Activated naive CD8-positive, alpha-beta T cell treated with anti-CD3 and anti-CD28 coated beads for 36 hours (primary cell): ENCODE results near the gene JAKMIP1. TPM values are rescaled to one million over a fixed set of nuclear protein-coding genes. Genes with fewer than 3 reads are reported as not detected.
"Not testable (repeated sequence)": the region's sequence is repeated elsewhere in the genome, so short reads cannot be mapped to it uniquely, and the experiment has no call there.

Experiments used
- DNase-seq: peaks from one replicate; pipeline ENCODE4 v3.0.0; 2021
- H3K27ac Mint-ChIP-seq: one replicate; pipeline ENCODE4 v1.8.0; 2022; ENCODE audit warnings: mild to moderate bottlenecking, moderate library complexity, mixed read lengths
- H3K27me3 Mint-ChIP-seq: one replicate; pipeline ENCODE4 v1.8.0; 2022; ENCODE audit warnings: mild to moderate bottlenecking, mixed read lengths
- H3K36me3 Mint-ChIP-seq: one replicate; pipeline ENCODE4 v1.8.0; 2021; ENCODE audit warnings: mild to moderate bottlenecking, mixed read lengths
- H3K4me1 Mint-ChIP-seq: one replicate; pipeline ENCODE4 v1.8.0; 2021; ENCODE audit warnings: mixed read lengths
- H3K4me3 Mint-ChIP-seq: one replicate; pipeline ENCODE4 v1.8.0; 2022; ENCODE audit warnings: mild to moderate bottlenecking, moderate library complexity, mixed read lengths
- H3K9me3 Mint-ChIP-seq: one replicate; pipeline ENCODE4 v1.8.0; 2022; ENCODE audit warnings: mixed read lengths
- total RNA-seq, 2 experiments: library from RNA; stranded (reverse); gene quantifications; one replicate each; pipeline ENCODE4 v1.2.3, GENCODE V29; 2021

The JAKMIP1 gene
- total RNA-seq, 2 experiments from 2014 or later: 1.0 to 1.6 TPM

GRCh38 chr4:6160536-6160935 lies 39.8 kb downstream of the JAKMIP1 start:
- no peak overlapping the region for H3K27ac Mint-ChIP-seq
- H3K9me3 Mint-ChIP-seq: no peaks in the 10 kb centered on the region
- no peak for DNase-seq
- H3K4me3 Mint-ChIP-seq: no peak overlapping the region
- H3K27me3 Mint-ChIP-seq: peaks cover 4% of the 10 kb centered on the region
- H3K36me3 Mint-ChIP-seq: no peaks in the 10 kb centered on the region
- no peaks in the 10 kb centered on the region for H3K4me1 Mint-ChIP-seq

- Mint-ChIP-seq H3K27me3 (peaks cover 4% of the 10 kb centered on the region), H3K4me3 (no peak overlapping the region), H3K27ac (no peak overlapping the region), H3K9me3 (no peaks in the 10 kb centered on the region), H3K4me1 (no peaks in the 10 kb centered on the region), H3K36me3 (no peaks in the 10 kb centered on the region)
- no peak for DNase-seq
These were observed 42.4 kb downstream of the JAKMIP1 start for GRCh38 chr4:6157926-6158325.

DNA sequence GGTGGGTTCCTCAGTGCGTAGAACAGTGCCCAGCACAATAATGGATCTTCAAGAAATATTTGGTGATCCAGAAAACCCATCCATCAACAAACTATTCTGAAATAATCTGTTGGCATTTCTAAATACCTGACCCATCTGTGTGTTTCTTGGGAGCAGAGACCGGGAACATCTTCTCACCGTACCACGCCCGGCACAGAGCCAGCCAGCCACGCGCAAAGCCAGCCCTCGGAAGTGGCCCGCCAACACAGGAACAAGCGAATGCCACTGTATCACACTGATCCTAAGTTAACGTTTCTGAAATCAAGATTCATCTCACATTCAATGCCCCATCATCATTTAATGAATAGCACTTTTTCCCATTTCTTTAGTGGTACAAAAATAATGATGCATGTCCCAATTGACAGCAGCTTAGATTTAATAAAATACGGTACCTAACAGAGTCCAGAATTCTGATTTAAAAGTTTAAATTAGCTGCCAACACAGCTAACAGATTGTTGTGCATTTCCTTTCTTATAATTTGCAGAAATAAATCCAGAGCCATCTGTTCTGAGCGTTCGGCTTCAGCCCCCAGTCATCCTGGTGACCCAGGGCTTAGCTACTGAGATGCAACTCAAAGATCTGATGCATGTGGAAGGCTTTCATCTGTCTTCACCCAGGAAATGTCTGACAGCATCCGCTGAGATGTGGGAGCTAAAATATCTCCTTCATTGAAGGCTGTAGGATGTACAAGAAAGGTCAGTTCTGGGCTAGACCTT lies 44.2 kb downstream of the JAKMIP1 start:
- Mint-ChIP-seq H3K4me3 (no peak overlapping the region), H3K9me3 (no peaks in the 10 kb centered on the region), H3K4me1 (no peaks in the 10 kb centered on the region), H3K27me3 (peaks cover 4% of the 10 kb centered on the region), H3K36me3 (no peaks in the 10 kb centered on the region), H3K27ac (no peak overlapping the region)
- no peak for DNase-seq

DNA sequence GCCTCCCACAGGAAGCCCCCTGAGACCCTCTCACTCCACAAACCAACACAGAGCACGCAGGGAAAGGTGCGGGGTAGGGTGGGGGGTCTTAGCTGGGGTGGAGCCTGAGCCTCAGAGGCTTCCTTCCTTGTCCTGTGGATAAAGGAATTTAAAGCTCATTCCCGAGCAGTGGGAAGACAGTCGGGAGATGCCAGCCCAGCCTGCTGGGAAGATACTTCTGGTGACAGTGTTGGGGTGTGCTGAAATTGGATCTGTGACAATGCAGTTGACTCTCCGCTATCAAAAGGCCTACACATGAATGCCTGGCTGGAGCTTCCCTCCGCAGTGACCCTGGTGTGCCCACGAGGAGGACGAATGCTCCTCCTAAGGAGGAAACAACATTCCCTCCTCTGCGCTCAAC lies 45.5 kb downstream of the JAKMIP1 start:
- H3K4me1 Mint-ChIP-seq: no peaks in the 10 kb centered on the region
- peaks cover 4% of the 10 kb centered on the region for H3K27me3 Mint-ChIP-seq
- H3K36me3 Mint-ChIP-seq: no peaks in the 10 kb centered on the region
- DNase-seq: no peak
- H3K9me3 Mint-ChIP-seq: no peaks in the 10 kb centered on the region
- H3K27ac Mint-ChIP-seq: no peak overlapping the region
- H3K4me3 Mint-ChIP-seq: no peak overlapping the region

DNA sequence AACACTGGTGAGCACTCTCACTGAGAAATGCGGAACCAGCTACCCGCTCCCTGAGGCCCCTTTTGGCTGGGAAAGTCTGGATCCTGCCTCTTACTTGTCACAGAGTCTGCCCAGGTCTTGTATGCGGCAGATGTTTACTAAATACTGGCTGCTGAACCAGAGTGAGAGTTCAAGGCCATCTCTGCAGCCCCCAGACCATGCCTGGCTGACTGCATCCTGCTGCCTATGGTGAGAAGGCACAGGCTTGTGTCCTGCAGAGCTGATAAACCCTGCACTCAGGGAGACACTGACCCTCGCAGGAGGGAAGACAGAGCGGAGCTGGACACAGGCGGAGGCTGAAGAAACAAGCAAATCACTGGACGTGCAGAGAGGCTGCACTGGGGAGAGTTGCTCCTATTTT lies 46.5 kb downstream of the JAKMIP1 start:
- Mint-ChIP-seq H3K4me1 (no peaks in the 10 kb centered on the region), H3K36me3 (no peaks in the 10 kb centered on the region), H3K27ac (no peak overlapping the region), H3K27me3 (peaks cover 4% of the 10 kb centered on the region), H3K4me3 (no peak overlapping the region), H3K9me3 (no peaks in the 10 kb centered on the region)
- no peak for DNase-seq

GRCh38 chr4:6152869-6153705 lies 47.3 kb downstream of the JAKMIP1 start:
- H3K4me1 Mint-ChIP-seq: no peaks in the 10 kb centered on the region
- no peak for DNase-seq

GRCh38 chr4:6150046-6150735 lies 50.2 kb downstream of the JAKMIP1 start:
- Mint-ChIP-seq H3K27me3 (no peaks in the 10 kb centered on the region), H3K36me3 (no peaks in the 10 kb centered on the region), H3K27ac (no peak overlapping the region), H3K4me3 (no peak overlapping the region), H3K4me1 (no peaks in the 10 kb centered on the region), H3K9me3 (no peaks in the 10 kb centered on the region)
- DNase-seq: no peak

More at GRCh38 chr4:6152869-6153705, 47.3 kb downstream of the JAKMIP1 start:
- Mint-ChIP-seq H3K36me3 (no peaks in the 10 kb centered on the region), H3K27ac (no peak overlapping the region), H3K9me3 (no peaks in the 10 kb centered on the region), H3K27me3 (peaks cover 4% of the 10 kb centered on the region), H3K4me3 (no peak overlapping the region)

DNA sequence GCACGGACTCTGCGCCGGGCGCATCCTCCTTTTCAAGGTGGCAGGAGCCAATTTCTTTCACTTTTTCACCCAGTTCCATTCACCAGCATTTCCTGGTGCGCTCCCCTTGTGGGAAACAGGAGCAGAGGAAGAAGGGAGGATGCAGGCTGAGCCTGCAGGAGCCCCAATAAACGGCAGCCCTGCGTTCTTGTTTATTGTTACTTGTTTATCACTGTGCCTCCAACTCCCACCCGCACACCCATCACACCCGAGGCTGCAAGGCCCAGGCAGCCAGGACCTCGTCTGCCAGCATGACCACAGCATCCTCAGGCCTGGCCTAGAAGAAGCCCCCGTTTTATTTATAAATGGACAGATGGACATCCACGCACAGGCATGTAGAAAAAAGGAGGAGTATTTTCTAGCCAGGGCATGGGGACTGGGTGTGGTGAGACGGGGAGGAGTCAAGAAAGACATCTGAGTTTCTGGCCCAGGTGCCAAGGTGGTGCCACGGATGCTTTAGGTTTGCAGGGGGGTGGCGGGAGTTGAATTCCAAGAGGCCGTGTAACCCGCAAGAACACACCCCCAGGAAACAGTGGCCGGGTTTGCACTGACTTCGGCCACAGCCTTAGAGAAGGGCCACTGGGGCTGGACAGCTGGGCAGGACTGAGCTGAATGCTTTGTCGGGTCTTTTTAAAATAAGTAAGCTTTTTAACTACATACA lies 51.7 kb downstream of the JAKMIP1 start:
- H3K36me3 Mint-ChIP-seq: no peaks in the 10 kb centered on the region
- no peaks in the 10 kb centered on the region for H3K27me3 Mint-ChIP-seq
- DNase-seq: no peak
- H3K9me3 Mint-ChIP-seq: peaks cover 5% of the 10 kb centered on the region
- H3K4me1 Mint-ChIP-seq: no peaks in the 10 kb centered on the region
- H3K4me3 Mint-ChIP-seq: no peak overlapping the region
- no peak overlapping the region for H3K27ac Mint-ChIP-seq

GRCh38 chr4:6147441-6147840 lies 52.9 kb downstream of the JAKMIP1 start:
- Mint-ChIP-seq H3K36me3 (no peaks in the 10 kb centered on the region), H3K27me3 (no peaks in the 10 kb centered on the region), H3K4me3 (no peak overlapping the region), H3K27ac (no peak overlapping the region), H3K9me3 (peaks cover 5% of the 10 kb centered on the region), H3K4me1 (no peaks in the 10 kb centered on the region)
- no peak for DNase-seq

GRCh38 chr4:6143603-6144181 lies 56.7 kb downstream of the JAKMIP1 start:
- peaks cover 5% of the 10 kb centered on the region for H3K9me3 Mint-ChIP-seq
- DNase-seq: no peak
- H3K36me3 Mint-ChIP-seq: no peaks in the 10 kb centered on the region
- no peak overlapping the region for H3K27ac Mint-ChIP-seq
- H3K27me3 Mint-ChIP-seq: peaks cover 4% of the 10 kb centered on the region
- H3K4me1 Mint-ChIP-seq: no peaks in the 10 kb centered on the region
- H3K4me3 Mint-ChIP-seq: no peak overlapping the region

- DNase-seq: no peak
- Mint-ChIP-seq H3K27ac (no peak overlapping the region), H3K27me3 (peaks cover 4% of the 10 kb centered on the region), H3K4me3 (no peak overlapping the region), H3K36me3 (no peaks in the 10 kb centered on the region), H3K9me3 (peaks cover 5% of the 10 kb centered on the region), H3K4me1 (no peaks in the 10 kb centered on the region)
These were observed 57.3 kb downstream of the JAKMIP1 start for GRCh38 chr4:6142935-6143602.

DNA sequence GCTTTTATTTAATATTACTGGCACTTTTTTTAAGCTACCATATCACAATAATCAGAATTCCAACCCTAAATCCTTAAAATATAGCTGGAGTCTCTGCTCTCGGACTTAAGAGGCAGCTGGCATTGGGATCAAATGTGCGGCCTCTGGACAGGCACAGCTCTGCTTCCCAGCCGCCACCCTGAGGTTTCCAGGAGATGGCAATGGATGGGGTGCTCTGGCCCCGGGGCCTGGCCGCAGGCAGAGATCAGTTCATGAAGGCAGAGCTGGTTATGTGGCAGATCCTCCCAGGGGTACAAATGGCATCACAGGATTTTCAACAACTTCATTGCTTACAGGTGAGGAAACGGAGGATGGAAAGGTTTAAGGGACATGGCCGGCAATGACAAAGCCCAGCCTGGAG lies 57.8 kb downstream of the JAKMIP1 start:
- no peak for DNase-seq
- peaks cover 5% of the 10 kb centered on the region for H3K9me3 Mint-ChIP-seq
- H3K36me3 Mint-ChIP-seq: no peaks in the 10 kb centered on the region
- H3K4me1 Mint-ChIP-seq: no peaks in the 10 kb centered on the region
- no peak overlapping the region for H3K27ac Mint-ChIP-seq
- H3K4me3 Mint-ChIP-seq: no peak overlapping the region
- peaks cover 4% of the 10 kb centered on the region for H3K27me3 Mint-ChIP-seq

DNA sequence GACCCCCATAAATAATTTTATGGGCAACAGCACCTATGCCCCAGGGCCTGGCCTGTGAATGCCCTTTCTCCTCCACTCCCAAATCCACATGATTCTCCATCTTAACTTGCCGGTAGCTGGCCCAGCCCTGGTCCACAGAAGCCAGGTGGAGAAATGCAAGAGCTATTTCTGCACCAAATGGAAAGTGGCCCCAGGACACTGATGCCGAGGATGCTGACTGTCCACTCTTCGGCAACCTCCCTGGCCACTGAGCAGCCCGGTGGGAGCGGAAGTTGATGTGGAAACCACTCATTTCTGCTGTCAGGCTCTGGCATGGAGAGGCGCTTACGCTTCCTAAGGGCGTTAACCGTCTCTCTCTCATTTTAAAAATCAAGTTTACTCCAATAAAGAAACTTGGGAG lies 58.8 kb downstream of the JAKMIP1 start:
- no peaks in the 10 kb centered on the region for H3K4me1 Mint-ChIP-seq
- no peak overlapping the region for H3K4me3 Mint-ChIP-seq
- H3K36me3 Mint-ChIP-seq: no peaks in the 10 kb centered on the region
- peaks cover 4% of the 10 kb centered on the region for H3K27me3 Mint-ChIP-seq
- H3K9me3 Mint-ChIP-seq: peaks cover 5% of the 10 kb centered on the region
- no peak for DNase-seq
- H3K27ac Mint-ChIP-seq: no peak overlapping the region

- not testable (repeated sequence) for H3K36me3 Mint-ChIP-seq, H3K27me3 Mint-ChIP-seq, H3K4me3 Mint-ChIP-seq, DNase-seq, H3K4me1 Mint-ChIP-seq, H3K27ac Mint-ChIP-seq, H3K9me3 Mint-ChIP-seq
These were observed 59.3 kb downstream of the JAKMIP1 start for GRCh38 chr4:6141021-6141420.
